Sigmoid colon (tissue), 7 donors: ENCODE results near the gene BANK1. TPM values are rescaled to one million over a fixed set of nuclear protein-coding genes. Genes with fewer than 3 reads are reported as not detected.

ENCODE experiments used
- DNase-seq: peaks from one replicate; pipeline ENCODE4 v3.0.0-alpha.2; 2019
- H3K27ac ChIP-seq, 4 donors: fragments of 200-600 bp; sonication (generic); one replicate each; pipeline ENCODE4 v1.5.1; 2016 to 2019; ENCODE audit warnings: mild to moderate bottlenecking in 1 of 4
- H3K27me3 ChIP-seq, 3 donors: fragments of 200-600 bp; sonication (generic); one replicate each; pipeline ENCODE4 v1.5.1; 2019; ENCODE audit warnings: mild to moderate bottlenecking in 1 of 3
- H3K36me3 ChIP-seq, 4 donors: fragments of 200-600 bp; sonication (generic); one replicate each; pipeline ENCODE4 v1.5.1; 2016 to 2019
- H3K4me1 ChIP-seq, 4 donors: fragments of 200-600 bp; sonication (generic); one replicate each; pipeline ENCODE4 v1.5.1; 2017 to 2019
- H3K4me3 ChIP-seq, 4 donors: fragments of 200-600 bp; sonication (generic); one replicate each; pipeline ENCODE4 v1.5.1; 2017 to 2019; ENCODE audit warnings: mild to moderate bottlenecking in 2 of 4, moderate library complexity in 1 of 4
- H3K9me3 ChIP-seq, 4 donors: fragments of 200-600 bp in 3 of 4; sonication (generic) in 3 of 4; one replicate each; pipeline versions ENCODE4 v1.5.1 to v1.6.1; 2013 to 2019
- CTCF ChIP-seq, 4 experiments: fragments of 450-650 bp in 3 of 4; fragments of 200-600 bp in 1 of 4; IDR thresholded peaks; one replicate each; pipeline ENCODE4 v1.5.1; 2016 to 2019; ENCODE audit warnings: antibody characterized with exemption in 4 of 4, mild to moderate bottlenecking in 3 of 4, moderate library complexity in 2 of 4
- EP300 ChIP-seq, 4 donors: sonication (generic); formaldehyde crosslinking; IDR thresholded peaks; one replicate each; pipeline ENCODE4 v1.6.1; 2017; ENCODE audit warnings: antibody characterized with exemption in 4 of 4
- POLR2A ChIP-seq, 2 donors: fragments of 450-650 bp; IDR thresholded peaks; one replicate each; pipeline ENCODE4 v1.6.1; 2016; ENCODE audit warnings: antibody characterized with exemption in 2 of 2, mild to moderate bottlenecking in 2 of 2, moderate library complexity in 2 of 2
- POLR2AphosphoS5 ChIP-seq, 4 donors: sonication (generic); formaldehyde crosslinking; IDR thresholded peaks; one replicate each; pipeline ENCODE4 v1.6.1; 2017; ENCODE audit warnings: antibody characterized with exemption in 4 of 4
- WGBS, 2 donors: extraction: QIAGEN DNeasy Blood & Tissue Kit; methylation state at CpG; one replicate each; pipeline ENCODE4 v1.1.7; 2013; 5-methylcytosine and 5-hydroxymethylcytosine counted together
- intact Hi-C: fragments of 100-400 bp; cut with DNase I; formaldehyde crosslinking; loops from one replicate; pipeline ENCODE4 v1.15.1; 2023
- polyA plus RNA-seq, 3 donors: library from polyadenylated mRNA; stranded (reverse); fragments of 200-250 nt; gene quantifications; one replicate each; pipeline ENCODE4 v1.2.3, GENCODE V29; 2013
- total RNA-seq, 4 donors: library from RNA; depleted of rRNA; stranded (reverse); fragments of >200 nt; gene quantifications; one replicate each; pipeline ENCODE4 v1.1.0, GENCODE V29; 2016
- donor health status: healthy with polysubstance abuse.
- donor health status: Bipolar disorder and iron deficiency.
- donor health status: healthy.

BANK1 gene
- total and polyA plus RNA-seq, 7 donors: 0.69 to 25.2 (median 1.2) TPM

GRCh38 chr4:101858641-101859040, 68.1 kb downstream of the BANK1 start:
- H3K4me3 ChIP-seq: no peak overlapping the region
- WGBS, 2 donors: 88% methylated on average over 4 of the region's 4 CpGs
- intact Hi-C loops: no loop called here
- DNase-seq: no peak
- no peaks in the 10 kb centered on the region for H3K4me1 ChIP-seq
- no peak for TF ChIP-seq CTCF (IDR thresholded peaks at IDR 0.05)
- no peak for TF ChIP-seq POLR2AphosphoS5 (IDR thresholded peaks at IDR 0.05)
- TF ChIP-seq POLR2A (IDR thresholded peaks at IDR 0.05): no peak
- TF ChIP-seq EP300 (IDR thresholded peaks at IDR 0.05): no peak
- H3K27ac ChIP-seq: no peak overlapping the region
- no peaks in the 10 kb centered on the region for H3K36me3 ChIP-seq
- H3K27me3 ChIP-seq: no peaks in the 10 kb centered on the region
- H3K9me3 ChIP-seq: no peaks in the 10 kb centered on the region

- Histone ChIP-seq H3K4me3 (no peak overlapping the region), H3K27ac (no peak overlapping the region), H3K9me3 (no peaks in the 10 kb centered on the region), H3K4me1 (peaks cover 0 to 6% (median 0%) of the 10 kb centered on the region in 4 donors), H3K36me3 (no peaks in the 10 kb centered on the region), H3K27me3 (no peaks in the 10 kb centered on the region)
- 84 to 96% methylated on average over 2 of the region's 2 CpGs for WGBS, 2 donors
- intact Hi-C loops: no loop called here
- TF ChIP-seq CTCF (IDR thresholded peaks at IDR 0.05): no peak
- TF ChIP-seq POLR2A (IDR thresholded peaks at IDR 0.05): no peak
- no peak for TF ChIP-seq EP300 (IDR thresholded peaks at IDR 0.05)
- no peak for TF ChIP-seq POLR2AphosphoS5 (IDR thresholded peaks at IDR 0.05)
- no peak for DNase-seq
These were observed 72.1 kb downstream of the BANK1 start for GRCh38 chr4:101862595-101862994.

- intact Hi-C loops: no loop called here
- Histone ChIP-seq H3K36me3 (no peaks in the 10 kb centered on the region), H3K27me3 (no peaks in the 10 kb centered on the region), H3K4me3 (no peak overlapping the region), H3K27ac (no peak overlapping the region), H3K4me1 (peaks cover 0 to 6% (median 0%) of the 10 kb centered on the region in 4 donors), H3K9me3 (no peaks in the 10 kb centered on the region)
- TF ChIP-seq EP300 (IDR thresholded peaks at IDR 0.05): no peak
- no peak for TF ChIP-seq POLR2A (IDR thresholded peaks at IDR 0.05)
- no peak for TF ChIP-seq POLR2AphosphoS5 (IDR thresholded peaks at IDR 0.05)
- no peak for TF ChIP-seq CTCF (IDR thresholded peaks at IDR 0.05)
- WGBS, 2 donors: 92 to 93% methylated on average over 2 of the region's 2 CpGs
- no peak for DNase-seq
These were observed 74.1 kb downstream of the BANK1 start for GRCh38 chr4:101864660-101865059.

GRCh38 chr4:101865501-101866062, 75.1 kb downstream of the BANK1 start:
- intact Hi-C loops: no loop called here
- H3K27ac ChIP-seq: no peak overlapping the region
- H3K4me1 ChIP-seq: peaks cover 0 to 6% (median 0%) of the 10 kb centered on the region in 4 donors
- no peaks in the 10 kb centered on the region for H3K27me3 ChIP-seq
- no peaks in the 10 kb centered on the region for H3K9me3 ChIP-seq
- H3K4me3 ChIP-seq: no peak overlapping the region
- TF ChIP-seq POLR2A (IDR thresholded peaks at IDR 0.05): no peak
- TF ChIP-seq CTCF (IDR thresholded peaks at IDR 0.05): no peak
- no peak for TF ChIP-seq POLR2AphosphoS5 (IDR thresholded peaks at IDR 0.05)
- TF ChIP-seq EP300 (IDR thresholded peaks at IDR 0.05): no peak
- WGBS, 2 donors: 44 to 50% methylated on average over 3 of the region's 3 CpGs
- H3K36me3 ChIP-seq: no peaks in the 10 kb centered on the region
- DNase-seq: no peak

- TF ChIP-seq EP300 (IDR thresholded peaks at IDR 0.05): no peak
- no peak for TF ChIP-seq POLR2A (IDR thresholded peaks at IDR 0.05)
- no peak for TF ChIP-seq CTCF (IDR thresholded peaks at IDR 0.05)
- no peak for TF ChIP-seq POLR2AphosphoS5 (IDR thresholded peaks at IDR 0.05)
- Histone ChIP-seq H3K4me1 (no peaks in the 10 kb centered on the region), H3K27ac (no peak overlapping the region), H3K4me3 (no peak overlapping the region), H3K27me3 (no peaks in the 10 kb centered on the region), H3K36me3 (no peaks in the 10 kb centered on the region), H3K9me3 (no peaks in the 10 kb centered on the region)
- no peak for DNase-seq
- intact Hi-C loops: no loop called here
- 52 to 86% methylated on average over 1 of the region's 1 CpG for WGBS, 2 donors
These were observed 80.3 kb downstream of the BANK1 start for GRCh38 chr4:101870874-101871273.
